Measurements from ENCODE around the gene GLP2R.
"Not testable (repeated sequence)": the region's sequence is repeated elsewhere in the genome, so short reads cannot be mapped to it uniquely, and the experiment has no call there.

Gene GLP2R

DNA sequence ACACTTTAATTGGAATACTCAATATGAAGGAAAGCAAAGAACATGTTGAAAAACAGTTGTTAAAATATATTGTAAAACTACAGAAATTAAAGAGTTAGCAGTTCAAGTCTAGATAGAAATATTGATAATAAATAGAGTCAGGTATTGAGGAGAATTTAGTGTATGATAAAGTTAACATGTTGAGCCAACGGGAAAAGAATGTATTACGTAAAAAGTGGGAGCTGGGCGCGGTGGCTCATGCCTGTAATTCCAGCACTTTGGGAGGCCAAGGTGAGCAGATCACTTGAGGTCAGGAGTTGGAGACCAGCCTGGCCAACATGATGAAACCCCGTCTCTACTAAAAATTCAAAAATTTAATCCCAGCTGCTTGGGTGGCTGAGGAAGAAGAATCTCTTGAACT, 42.3 kb upstream of the GLP2R start:
- not testable (repeated sequence) for H3K4me2 ChIP-seq (ENCODE audit: insufficient read depth, low read length, poor library complexity, severe bottlenecking); H2BK5ac ChIP-seq (ENCODE audit: low read length); H2BK120ac ChIP-seq (ENCODE audit: low read depth, low read length); H2AFZ ChIP-seq (ENCODE audit: low read length); H3K18ac ChIP-seq (ENCODE audit: low read length); H2BK15ac ChIP-seq (ENCODE audit: low read length); H3K4me1 ChIP-seq (ENCODE audit: control insufficient read depth in 2 of 2, insufficient read depth in 1 of 2, low read depth in 1 of 2, low read length in 2 of 2); H3K23ac ChIP-seq (ENCODE audit: low read depth, low read length, poor library complexity); H3K79me1 ChIP-seq (ENCODE audit: low read depth, low read length); H3K36me3 ChIP-seq (replicated peaks in 1 of 2; ENCODE audit: control insufficient read depth in 2 of 2, insufficient read depth in 2 of 2, low read length in 2 of 2); H3K9ac ChIP-seq (ENCODE audit: low read depth, low read length, poor library complexity); H3K14ac ChIP-seq (ENCODE audit: low read length); H2BK12ac ChIP-seq (ENCODE audit: low read length); H3K27ac ChIP-seq (replicated peaks; ENCODE audit: low read length); H4K8ac ChIP-seq (ENCODE audit: low read depth, low read length); H3K27me3 ChIP-seq (ENCODE audit: control insufficient read depth in 3 of 3, insufficient read depth in 3 of 3, low read depth in 1 of 3, low read length in 3 of 3); H3K9me3 ChIP-seq (replicated peaks in 1 of 2; ENCODE audit: control insufficient read depth in 2 of 2, insufficient read depth in 1 of 2, low read depth in 1 of 2, low read length in 2 of 2); DNase-seq (ENCODE audit: low spot score); H3K4me3 ChIP-seq (ENCODE audit: low read length in 2 of 2); H4K91ac ChIP-seq (ENCODE audit: low read depth, low read length, poor library complexity); H2AK5ac ChIP-seq (ENCODE audit: low read depth, low read length); H3K4ac ChIP-seq (ENCODE audit: low read length)
- 100% methylated on average over 1 of the region's 5 CpGs; no CpG with 5 or more reads in 1 of the 2 donors for WGBS, 2 donors (ENCODE audit: extremely low coverage in 2 of 2, insufficient read length in 2 of 2, insufficient replicate concordance in 1 of 2)

GRCh38 chr17:9784544-9784943, 41.2 kb upstream of the GLP2R start:
- Histone ChIP-seq H2BK120ac (ENCODE audit: low read depth, low read length) (no peak overlapping the region), H2BK5ac (ENCODE audit: low read length) (no peak overlapping the region), H3K4me3 (ENCODE audit: low read length in 2 of 2) (no peak overlapping the region), H3K4ac (ENCODE audit: low read length) (no peak overlapping the region), H2BK12ac (ENCODE audit: low read length) (no peak overlapping the region), H3K27ac (replicated peaks; ENCODE audit: low read length) (no peak overlapping the region), H3K9ac (ENCODE audit: low read depth, low read length, poor library complexity) (no peak overlapping the region), H2AK5ac (ENCODE audit: low read depth, low read length) (no peak overlapping the region), H3K18ac (ENCODE audit: low read length) (no peak overlapping the region), H3K4me1 (ENCODE audit: control insufficient read depth in 2 of 2, insufficient read depth in 1 of 2, low read depth in 1 of 2, low read length in 2 of 2) (peaks cover 0 to 2% of the 10 kb centered on the region in 2 donors), H2BK15ac (ENCODE audit: low read length) (no peak overlapping the region), H4K91ac (ENCODE audit: low read depth, low read length, poor library complexity) (no peak overlapping the region), H3K14ac (ENCODE audit: low read length) (no peak overlapping the region), H3K27me3 (ENCODE audit: control insufficient read depth in 3 of 3, insufficient read depth in 3 of 3, low read depth in 1 of 3, low read length in 3 of 3) (no peaks in the 10 kb centered on the region), H3K36me3 (replicated peaks in 1 of 2; ENCODE audit: control insufficient read depth in 2 of 2, insufficient read depth in 2 of 2, low read length in 2 of 2) (no peaks in the 10 kb centered on the region), H4K8ac (ENCODE audit: low read depth, low read length) (no peak overlapping the region), H3K79me1 (ENCODE audit: low read depth, low read length) (no peaks in the 10 kb centered on the region), H3K23ac (ENCODE audit: low read depth, low read length, poor library complexity) (no peak overlapping the region), H3K4me2 (ENCODE audit: insufficient read depth, low read length, poor library complexity, severe bottlenecking) (no peak overlapping the region), H3K9me3 (replicated peaks in 1 of 2; ENCODE audit: control insufficient read depth in 2 of 2, insufficient read depth in 1 of 2, low read depth in 1 of 2, low read length in 2 of 2) (no peaks in the 10 kb centered on the region), H2AFZ (ENCODE audit: low read length) (no peak overlapping the region)
- no CpG with 5 or more reads among the region's 2 CpGs for WGBS, 2 donors (ENCODE audit: extremely low coverage in 2 of 2, insufficient read length in 2 of 2, insufficient replicate concordance in 1 of 2)
- DNase-seq (ENCODE audit: low spot score), result no peak

DNA sequence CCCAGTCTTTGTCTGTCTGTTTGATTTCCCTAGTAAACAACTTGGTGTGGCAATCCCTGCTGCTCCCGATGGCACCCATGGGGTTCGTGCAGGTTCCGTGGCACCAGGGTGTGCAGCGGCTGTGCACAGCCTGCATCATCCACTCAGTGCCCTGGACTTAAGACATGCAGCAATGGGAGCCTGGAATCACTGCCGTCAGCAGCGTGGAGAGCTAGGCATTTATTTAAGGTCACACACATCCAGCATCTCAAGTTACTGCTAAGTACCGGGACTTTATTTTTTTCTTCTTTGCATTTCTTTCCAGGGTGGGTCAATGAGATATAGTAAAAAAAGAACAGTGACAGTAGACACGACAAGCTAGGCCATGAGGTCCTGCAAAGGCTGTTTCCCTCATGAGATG, 37.1 kb upstream of the GLP2R start:
- no peak overlapping the region for H2AK5ac ChIP-seq (ENCODE audit: low read depth, low read length)
- no peak overlapping the region for H3K4me3 ChIP-seq (ENCODE audit: low read length in 2 of 2)
- no peak overlapping the region for H4K91ac ChIP-seq (ENCODE audit: low read depth, low read length, poor library complexity)
- H2BK15ac ChIP-seq (ENCODE audit: low read length), result no peak overlapping the region
- H3K4ac ChIP-seq (ENCODE audit: low read length), result no peak overlapping the region
- H2BK12ac ChIP-seq (ENCODE audit: low read length), result no peak overlapping the region
- peaks cover 0 to 2% of the 10 kb centered on the region in 2 donors for H3K9me3 ChIP-seq (replicated peaks in 1 of 2; ENCODE audit: control insufficient read depth in 2 of 2, insufficient read depth in 1 of 2, low read depth in 1 of 2, low read length in 2 of 2)
- no peak overlapping the region for H3K27ac ChIP-seq (replicated peaks; ENCODE audit: low read length)
- no peaks in the 10 kb centered on the region for H3K27me3 ChIP-seq (ENCODE audit: control insufficient read depth in 3 of 3, insufficient read depth in 3 of 3, low read depth in 1 of 3, low read length in 3 of 3)
- H3K18ac ChIP-seq (ENCODE audit: low read length), result no peak overlapping the region
- no peaks in the 10 kb centered on the region for H3K79me1 ChIP-seq (ENCODE audit: low read depth, low read length)
- peaks cover 0 to 3% of the 10 kb centered on the region in 2 donors for H3K4me1 ChIP-seq (ENCODE audit: control insufficient read depth in 2 of 2, insufficient read depth in 1 of 2, low read depth in 1 of 2, low read length in 2 of 2)
- no peak overlapping the region for H2AFZ ChIP-seq (ENCODE audit: low read length)
- no peak overlapping the region for H3K23ac ChIP-seq (ENCODE audit: low read depth, low read length, poor library complexity)
- DNase-seq (ENCODE audit: low spot score), result no peak
- H4K8ac ChIP-seq (ENCODE audit: low read depth, low read length), result no peak overlapping the region
- no peak overlapping the region for H3K4me2 ChIP-seq (ENCODE audit: insufficient read depth, low read length, poor library complexity, severe bottlenecking)
- no peak overlapping the region for H3K14ac ChIP-seq (ENCODE audit: low read length)
- no CpG with 5 or more reads among the region's 8 CpGs for WGBS, 2 donors (ENCODE audit: extremely low coverage in 2 of 2, insufficient read length in 2 of 2, insufficient replicate concordance in 1 of 2)
- no peak overlapping the region for H2BK120ac ChIP-seq (ENCODE audit: low read depth, low read length)
- H3K36me3 ChIP-seq (replicated peaks in 1 of 2; ENCODE audit: control insufficient read depth in 2 of 2, insufficient read depth in 2 of 2, low read length in 2 of 2), result no peaks in the 10 kb centered on the region
- no peak overlapping the region for H2BK5ac ChIP-seq (ENCODE audit: low read length)
- no peak overlapping the region for H3K9ac ChIP-seq (ENCODE audit: low read depth, low read length, poor library complexity)

DNA sequence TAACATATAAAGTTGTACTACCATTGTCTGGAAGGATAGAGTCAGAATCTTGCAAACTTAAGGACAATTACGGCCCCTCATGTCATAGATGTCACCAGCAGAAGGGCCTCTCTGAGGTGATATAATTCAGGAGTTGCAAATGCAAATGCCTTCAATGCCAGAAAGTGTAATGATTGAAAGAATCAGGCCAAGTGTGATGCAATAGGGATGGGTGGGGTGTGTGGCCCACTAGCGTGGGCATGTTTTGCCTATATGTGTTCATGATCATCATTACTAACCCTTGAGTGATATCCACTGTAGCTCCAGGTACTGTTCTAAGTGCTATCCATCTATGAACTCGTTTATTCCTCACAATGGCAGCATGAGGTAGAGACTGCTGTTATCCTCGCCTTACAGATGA, 35.4 kb upstream of the GLP2R start:
- Histone ChIP-seq H2BK120ac (ENCODE audit: low read depth, low read length) (no peak overlapping the region), H3K23ac (ENCODE audit: low read depth, low read length, poor library complexity) (no peak overlapping the region), H3K9me3 (replicated peaks in 1 of 2; ENCODE audit: control insufficient read depth in 2 of 2, insufficient read depth in 1 of 2, low read depth in 1 of 2, low read length in 2 of 2) (peaks cover 0 to 2% of the 10 kb centered on the region in 2 donors), H2AFZ (ENCODE audit: low read length) (no peak overlapping the region), H3K9ac (ENCODE audit: low read depth, low read length, poor library complexity) (no peak overlapping the region), H4K91ac (ENCODE audit: low read depth, low read length, poor library complexity) (no peak overlapping the region), H2BK15ac (ENCODE audit: low read length) (no peak overlapping the region), H3K18ac (ENCODE audit: low read length) (no peak overlapping the region), H3K4me2 (ENCODE audit: insufficient read depth, low read length, poor library complexity, severe bottlenecking) (no peak overlapping the region), H3K4ac (ENCODE audit: low read length) (no peak overlapping the region), H3K4me3 (ENCODE audit: low read length in 2 of 2) (no peak overlapping the region), H3K14ac (ENCODE audit: low read length) (no peak overlapping the region), H2BK12ac (ENCODE audit: low read length) (no peak overlapping the region), H2AK5ac (ENCODE audit: low read depth, low read length) (no peak overlapping the region), H3K27ac (replicated peaks; ENCODE audit: low read length) (no peak overlapping the region), H2BK5ac (ENCODE audit: low read length) (no peak overlapping the region), H3K79me1 (ENCODE audit: low read depth, low read length) (no peaks in the 10 kb centered on the region), H3K36me3 (replicated peaks in 1 of 2; ENCODE audit: control insufficient read depth in 2 of 2, insufficient read depth in 2 of 2, low read length in 2 of 2) (no peaks in the 10 kb centered on the region), H4K8ac (ENCODE audit: low read depth, low read length) (no peak overlapping the region), H3K4me1 (ENCODE audit: control insufficient read depth in 2 of 2, insufficient read depth in 1 of 2, low read depth in 1 of 2, low read length in 2 of 2) (peaks cover 0 to 3% of the 10 kb centered on the region in 2 donors), H3K27me3 (ENCODE audit: control insufficient read depth in 3 of 3, insufficient read depth in 3 of 3, low read depth in 1 of 3, low read length in 3 of 3) (no peaks in the 10 kb centered on the region)
- no CpG with 5 or more reads among the region's 4 CpGs for WGBS, 2 donors (ENCODE audit: extremely low coverage in 2 of 2, insufficient read length in 2 of 2, insufficient replicate concordance in 1 of 2)
- DNase-seq (ENCODE audit: low spot score), result no peak
